WTC11 (cell line): Measurements from ENCODE around the gene GPR152.

ENCODE experiments used
- AFF4 ChIP-seq: sonication (generic); formaldehyde crosslinking; IDR thresholded peaks from 2 replicates; pipeline ENCODE4 v1.8.1; 2023; ENCODE audit warnings: mild to moderate bottlenecking, missing genetic modification reagents, borderline replicate concordance
- ATF3 ChIP-seq: sonication (generic); formaldehyde crosslinking; conservative IDR thresholded peaks from 2 replicates; pipeline ENCODE4 v1.8.1; 2022; ENCODE audit warnings: mild to moderate bottlenecking, missing genetic modification reagents
- CTCF ChIP-seq: fragments of 200-600 bp; IDR thresholded peaks from 2 replicates; pipeline ENCODE4 v1.8.0; 2022; ENCODE audit warnings: antibody characterized with exemption
- E2F4 ChIP-seq: sonication (generic); formaldehyde crosslinking; IDR thresholded peaks from 2 replicates; pipeline ENCODE4 v1.8.1; 2022; ENCODE audit warnings: low read depth, mild to moderate bottlenecking, moderate library complexity, missing genetic modification reagents, borderline replicate concordance
- FOXP4 ChIP-seq: sonication (generic); formaldehyde crosslinking; IDR thresholded peaks from 2 replicates; pipeline ENCODE4 v1.8.0; 2022; ENCODE audit warnings: mild to moderate bottlenecking, missing genetic modification reagents
- HMGXB4 ChIP-seq: sonication (generic); formaldehyde crosslinking; IDR thresholded peaks from 2 replicates; pipeline ENCODE4 v1.8.1; 2023; ENCODE audit warnings: mild to moderate bottlenecking, moderate library complexity, missing genetic modification reagents
- JUN ChIP-seq: sonication (generic); formaldehyde crosslinking; IDR thresholded peaks from 2 replicates; pipeline ENCODE4 v1.8.0; 2023; ENCODE audit warnings: mild to moderate bottlenecking, missing genetic modification reagents
- MLX ChIP-seq: sonication (generic); formaldehyde crosslinking; IDR thresholded peaks from 2 replicates; pipeline ENCODE4 v1.8.1; 2023; ENCODE audit warnings: mild to moderate bottlenecking, missing genetic modification reagents, moderate library complexity
- NFYB ChIP-seq: sonication (generic); formaldehyde crosslinking; conservative IDR thresholded peaks from 2 replicates; pipeline ENCODE4 v1.8.0; 2022; ENCODE audit warnings: low read depth, missing genetic modification reagents
- NR1H2 ChIP-seq: sonication (generic); formaldehyde crosslinking; IDR thresholded peaks from 2 replicates; pipeline ENCODE4 v1.9.0; 2021; ENCODE audit warnings: mild to moderate bottlenecking, moderate library complexity, missing genetic modification reagents
- PREB ChIP-seq: sonication (generic); formaldehyde crosslinking; IDR thresholded peaks from 2 replicates; pipeline ENCODE4 v1.8.1; 2022; ENCODE audit warnings: mild to moderate bottlenecking, missing genetic modification reagents, moderate library complexity, borderline replicate concordance
- TEAD4 ChIP-seq: sonication (generic); formaldehyde crosslinking; IDR thresholded peaks from 2 replicates; pipeline ENCODE4 v1.8.0; 2022; ENCODE audit warnings: mild to moderate bottlenecking, missing genetic modification reagents
- USF2 ChIP-seq: sonication (generic); formaldehyde crosslinking; IDR thresholded peaks from 2 replicates; pipeline ENCODE4 v1.8.1; 2023; ENCODE audit warnings: mild to moderate bottlenecking, missing genetic modification reagents, moderate library complexity

- TF ChIP-seq CTCF = no peak
- TF ChIP-seq HMGXB4 = no peak
- TF ChIP-seq PREB (CRISPR knock-in tag) = no peak
- no peak for TF ChIP-seq AFF4
- TF ChIP-seq NR1H2 (CRISPR knock-in tag) = no peak
- TF ChIP-seq FOXP4 (CRISPR knock-in tag) = no peak
- TF ChIP-seq MLX (CRISPR knock-in tag) = no peak
- no peak for TF ChIP-seq ATF3 (CRISPR knock-in tag)
- TF ChIP-seq NFYB (CRISPR knock-in tag) = no peak
- TF ChIP-seq USF2 (CRISPR knock-in tag) = no peak
- TF ChIP-seq TEAD4 (CRISPR knock-in tag) = no peak
- TF ChIP-seq JUN (CRISPR knock-in tag) = no peak
- no peak for TF ChIP-seq E2F4 (CRISPR knock-in tag)
These were observed 31.5 kb upstream of the GPR152 start for GRCh38 chr11:67483831-67484665.
